Tibial nerve (tissue), 4 donors: Measurements from ENCODE around the gene TGFB1. TPM values are rescaled to one million over a fixed set of nuclear protein-coding genes. Genes with fewer than 3 reads are reported as not detected.

Source experiments
- DNase-seq, 2 donors: peaks; one replicate each; pipeline ENCODE4 v3.0.0-alpha.2; 2019; ENCODE audit warnings: low spot score in 2 of 2
- H3K27ac ChIP-seq, 4 donors: fragments of 200-600 bp; sonication (generic) in 3 of 4; one replicate each; pipeline ENCODE4 v1.5.1; 2017 to 2019; ENCODE audit warnings: mild to moderate bottlenecking in 1 of 4
- H3K27me3 ChIP-seq, 2 donors: fragments of 200-600 bp; sonication (generic) in 1 of 2; one replicate each; pipeline versions ENCODE4 v1.5.1 to v1.6.0; 2017 to 2019
- H3K36me3 ChIP-seq, 3 donors: fragments of 200-600 bp; sonication (generic); one replicate each; pipeline ENCODE4 v1.5.1; 2018 to 2019
- H3K4me1 ChIP-seq, 4 donors: fragments of 200-600 bp; sonication (generic) in 3 of 4; one replicate each; pipeline ENCODE4 v1.5.1; 2017 to 2019
- H3K4me3 ChIP-seq, 4 donors: fragments of 200-600 bp; sonication (generic) in 3 of 4; one replicate each; pipeline ENCODE4 v1.5.1; 2017 to 2019; ENCODE audit warnings: mild to moderate bottlenecking in 1 of 4, moderate library complexity in 1 of 4
- H3K9me3 ChIP-seq, 4 donors: fragments of 200-600 bp; sonication (generic) in 3 of 4; one replicate each; pipeline ENCODE4 v1.5.1; 2017 to 2019
- CTCF ChIP-seq, 5 experiments: fragments of 200-600 bp in 3 of 5; fragments of 450-650 bp in 2 of 5; sonication (generic) in 3 of 5; IDR thresholded peaks; one replicate each; pipeline ENCODE4 v1.5.1; 2016 to 2019; ENCODE audit warnings: antibody characterized with exemption in 5 of 5, mild to moderate bottlenecking in 3 of 5, moderate library complexity in 2 of 5
- EP300 ChIP-seq, 2 donors: sonication (generic); formaldehyde crosslinking; IDR thresholded peaks; one replicate each; pipeline ENCODE4 v1.6.1; 2017; ENCODE audit warnings: antibody characterized with exemption in 2 of 2, mild to moderate bottlenecking in 1 of 2
- POLR2A ChIP-seq, 2 donors: fragments of 450-650 bp; IDR thresholded peaks; one replicate each; pipeline ENCODE4 v1.6.1; 2017; ENCODE audit warnings: antibody characterized with exemption in 2 of 2, mild to moderate bottlenecking in 2 of 2, moderate library complexity in 2 of 2
- WGBS, 2 donors: methylation state at CpG; one replicate each; pipeline ENCODE4 v1.1.5; 2018; 5-methylcytosine and 5-hydroxymethylcytosine counted together
- total RNA-seq, 4 donors: library from RNA; depleted of rRNA; stranded (reverse); fragments of >200 nt; gene quantifications; one replicate each; pipeline ENCODE4 v1.1.0, GENCODE V29; 2016

The TGFB1 gene
- total RNA-seq, 4 donors from 2014 or later = 14.6 to 31.8 (median 23.9) TPM

GRCh38 chr19:41359741-41360140 lies 6.0 kb upstream of the TGFB1 start:
- Histone ChIP-seq H3K27me3 (no peaks in the 10 kb centered on the region), H3K9me3 (no peaks in the 10 kb centered on the region), H3K27ac (no peak overlapping the region), H3K4me1 (peaks cover 0 to 14% (median 6%) of the 10 kb centered on the region in 4 donors), H3K4me3 (no peak overlapping the region), H3K36me3 (no peaks in the 10 kb centered on the region)
- TF ChIP-seq EP300 (IDR thresholded peaks at IDR 0.05) = no peak
- TF ChIP-seq POLR2A (IDR thresholded peaks at IDR 0.05) = no peak
- 88 to 97% methylated on average over 1 of the region's 1 CpG for WGBS, 2 donors
- DNase-seq = no peak

GRCh38 chr19:41357746-41358145 lies 4.0 kb upstream of the TGFB1 start:
- no peaks in the 10 kb centered on the region for H3K9me3 ChIP-seq
- no peak for DNase-seq
- H3K4me3 ChIP-seq = no peak overlapping the region
- no peaks in the 10 kb centered on the region for H3K27me3 ChIP-seq
- peaks cover 0 to 20% (median 0%) of the 10 kb centered on the region in 4 donors for H3K4me1 ChIP-seq
- WGBS, 2 donors = 90% methylated on average over 13 of the region's 13 CpGs
- H3K36me3 ChIP-seq = no peaks in the 10 kb centered on the region
- no peak for TF ChIP-seq EP300 (IDR thresholded peaks at IDR 0.05)
- no peak for TF ChIP-seq POLR2A (IDR thresholded peaks at IDR 0.05)
- no peak for TF ChIP-seq CTCF (IDR thresholded peaks at IDR 0.05)
- no peak overlapping the region for H3K27ac ChIP-seq

GRCh38 chr19:41356984-41357739 lies 3.4 kb upstream of the TGFB1 start:
- no peak overlapping the region for H3K4me3 ChIP-seq
- no peaks in the 10 kb centered on the region for H3K27me3 ChIP-seq
- H3K36me3 ChIP-seq = no peaks in the 10 kb centered on the region
- H3K4me1 ChIP-seq = peaks cover 0 to 25% (median 0%) of the 10 kb centered on the region in 4 donors
- H3K9me3 ChIP-seq = no peaks in the 10 kb centered on the region
- DNase-seq = no peak
- no peak overlapping the region for H3K27ac ChIP-seq
- 72 to 77% methylated on average over 11 of the region's 11 CpGs for WGBS, 2 donors
- TF ChIP-seq POLR2A (IDR thresholded peaks at IDR 0.05) (no peak), EP300 (IDR thresholded peaks at IDR 0.05) (no peak), CTCF (IDR thresholded peaks at IDR 0.05) (no peak)

GRCh38 chr19:41355802-41356201 lies 2.1 kb upstream of the TGFB1 start:
- peaks cover 0 to 37% (median under 1%) of the 10 kb centered on the region in 4 donors for H3K4me1 ChIP-seq
- H3K4me3 ChIP-seq = no peak overlapping the region
- no peaks in the 10 kb centered on the region for H3K9me3 ChIP-seq
- no peaks in the 10 kb centered on the region for H3K27me3 ChIP-seq
- no peak overlapping the region for H3K27ac ChIP-seq
- DNase-seq = no peak
- no peaks in the 10 kb centered on the region for H3K36me3 ChIP-seq
- TF ChIP-seq EP300 (IDR thresholded peaks at IDR 0.05) (no peak), CTCF (IDR thresholded peaks at IDR 0.05) (no peak), POLR2A (IDR thresholded peaks at IDR 0.05) (no peak)
- 68 to 72% methylated on average over 3 of the region's 3 CpGs for WGBS, 2 donors

GRCh38 chr19:41355035-41355434 lies 1.3 kb upstream of the TGFB1 start:
- peaks cover 0 to 45% (median 3%) of the 10 kb centered on the region in 4 donors for H3K4me1 ChIP-seq
- H3K27me3 ChIP-seq = no peaks in the 10 kb centered on the region
- H3K9me3 ChIP-seq = no peaks in the 10 kb centered on the region
- TF ChIP-seq EP300 (IDR thresholded peaks at IDR 0.05) = no peak
- no peak for TF ChIP-seq CTCF (IDR thresholded peaks at IDR 0.05)
- TF ChIP-seq POLR2A (IDR thresholded peaks at IDR 0.05) = no peak
- no peak for DNase-seq
- H3K27ac ChIP-seq = peak overlapping the region in 1 of 4 donors; percentile 0
- H3K4me3 ChIP-seq = no peak overlapping the region
- WGBS, 2 donors = 93% methylated on average over 1 of the region's 1 CpG
- H3K36me3 ChIP-seq = no peaks in the 10 kb centered on the region
